Measurements from ENCODE around the gene FSTL4.

DNA sequence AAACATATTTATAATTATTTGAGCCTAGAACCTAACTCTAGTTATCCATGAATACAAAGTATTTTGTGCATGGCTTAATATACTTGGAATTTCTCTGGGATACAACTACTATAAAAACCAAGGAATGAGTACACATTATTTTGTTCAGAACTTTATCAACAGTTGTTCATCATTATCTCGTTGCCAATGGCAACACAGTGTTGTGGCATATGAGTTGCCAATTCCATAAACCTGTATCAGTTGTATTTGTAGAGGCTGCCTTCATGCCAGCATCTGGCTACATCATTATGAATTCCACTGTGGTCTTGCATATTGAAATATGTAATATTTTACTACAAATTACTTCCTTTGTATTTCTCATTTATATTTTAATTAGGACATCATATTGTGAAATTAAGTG is 250.4 kb downstream of the FSTL4 start:
- TF ChIP-seq, protein P1, sequence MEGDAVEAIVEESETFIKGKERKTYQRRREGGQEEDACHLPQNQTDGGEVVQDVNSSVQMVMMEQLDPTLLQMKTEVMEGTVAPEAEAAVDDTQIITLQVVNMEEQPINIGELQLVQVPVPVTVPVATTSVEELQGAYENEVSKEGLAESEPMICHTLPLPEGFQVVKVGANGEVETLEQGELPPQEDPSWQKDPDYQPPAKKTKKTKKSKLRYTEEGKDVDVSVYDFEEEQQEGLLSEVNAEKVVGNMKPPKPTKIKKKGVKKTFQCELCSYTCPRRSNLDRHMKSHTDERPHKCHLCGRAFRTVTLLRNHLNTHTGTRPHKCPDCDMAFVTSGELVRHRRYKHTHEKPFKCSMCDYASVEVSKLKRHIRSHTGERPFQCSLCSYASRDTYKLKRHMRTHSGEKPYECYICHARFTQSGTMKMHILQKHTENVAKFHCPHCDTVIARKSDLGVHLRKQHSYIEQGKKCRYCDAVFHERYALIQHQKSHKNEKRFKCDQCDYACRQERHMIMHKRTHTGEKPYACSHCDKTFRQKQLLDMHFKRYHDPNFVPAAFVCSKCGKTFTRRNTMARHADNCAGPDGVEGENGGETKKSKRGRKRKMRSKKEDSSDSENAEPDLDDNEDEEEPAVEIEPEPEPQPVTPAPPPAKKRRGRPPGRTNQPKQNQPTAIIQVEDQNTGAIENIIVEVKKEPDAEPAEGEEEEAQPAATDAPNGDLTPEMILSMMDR (IDR thresholded peaks at IDR 0.05), result no peak
- no peak for TF ChIP-seq POLR2A (IDR thresholded peaks at IDR 0.05)

Data from ovary (tissue), 3 donors.